Fibroblast of the aortic adventitia (primary cell): ENCODE results near the gene TRIM56. TPM values are rescaled to one million over a fixed set of nuclear protein-coding genes. Genes with fewer than 3 reads are reported as not detected.
"Not testable (repeated sequence)": the region's sequence is repeated elsewhere in the genome, so short reads cannot be mapped to it uniquely, and the experiment has no call there.

ENCODE experiments used
- DNase-seq: peaks from one replicate; pipeline ENCODE4 v3.0.0-alpha.2; 2010; ENCODE audit warnings: low read depth
- H3K4me3 ChIP-seq: 2 replicates; pipeline ENCODE4 v1.5.1; 2011; ENCODE audit warnings: low read depth, mild to moderate bottlenecking, control low read depth, low read length, moderate library complexity
- total RNA-seq: library from RNA; depleted of rRNA; stranded (reverse); fragments of >200 nt; gene quantifications from 2 replicates; pipeline ENCODE4 v1.2.3, GENCODE V29; 2012; ENCODE audit warnings: low replicate concordance
- TF ChIP-seq, protein P1 (sequence below): IDR thresholded peaks from 2 replicates; pipeline ENCODE4 v1.5.1; 2011; ENCODE audit warnings: mild to moderate bottlenecking, low read length, control low read depth, inconsistent platforms; ENCODE audit not compliant: insufficient read depth

Gene TRIM56, protein sequence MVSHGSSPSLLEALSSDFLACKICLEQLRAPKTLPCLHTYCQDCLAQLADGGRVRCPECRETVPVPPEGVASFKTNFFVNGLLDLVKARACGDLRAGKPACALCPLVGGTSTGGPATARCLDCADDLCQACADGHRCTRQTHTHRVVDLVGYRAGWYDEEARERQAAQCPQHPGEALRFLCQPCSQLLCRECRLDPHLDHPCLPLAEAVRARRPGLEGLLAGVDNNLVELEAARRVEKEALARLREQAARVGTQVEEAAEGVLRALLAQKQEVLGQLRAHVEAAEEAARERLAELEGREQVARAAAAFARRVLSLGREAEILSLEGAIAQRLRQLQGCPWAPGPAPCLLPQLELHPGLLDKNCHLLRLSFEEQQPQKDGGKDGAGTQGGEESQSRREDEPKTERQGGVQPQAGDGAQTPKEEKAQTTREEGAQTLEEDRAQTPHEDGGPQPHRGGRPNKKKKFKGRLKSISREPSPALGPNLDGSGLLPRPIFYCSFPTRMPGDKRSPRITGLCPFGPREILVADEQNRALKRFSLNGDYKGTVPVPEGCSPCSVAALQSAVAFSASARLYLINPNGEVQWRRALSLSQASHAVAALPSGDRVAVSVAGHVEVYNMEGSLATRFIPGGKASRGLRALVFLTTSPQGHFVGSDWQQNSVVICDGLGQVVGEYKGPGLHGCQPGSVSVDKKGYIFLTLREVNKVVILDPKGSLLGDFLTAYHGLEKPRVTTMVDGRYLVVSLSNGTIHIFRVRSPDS
- total RNA-seq, result 10.0 and 17.2 TPM in 2 replicates

DNA sequence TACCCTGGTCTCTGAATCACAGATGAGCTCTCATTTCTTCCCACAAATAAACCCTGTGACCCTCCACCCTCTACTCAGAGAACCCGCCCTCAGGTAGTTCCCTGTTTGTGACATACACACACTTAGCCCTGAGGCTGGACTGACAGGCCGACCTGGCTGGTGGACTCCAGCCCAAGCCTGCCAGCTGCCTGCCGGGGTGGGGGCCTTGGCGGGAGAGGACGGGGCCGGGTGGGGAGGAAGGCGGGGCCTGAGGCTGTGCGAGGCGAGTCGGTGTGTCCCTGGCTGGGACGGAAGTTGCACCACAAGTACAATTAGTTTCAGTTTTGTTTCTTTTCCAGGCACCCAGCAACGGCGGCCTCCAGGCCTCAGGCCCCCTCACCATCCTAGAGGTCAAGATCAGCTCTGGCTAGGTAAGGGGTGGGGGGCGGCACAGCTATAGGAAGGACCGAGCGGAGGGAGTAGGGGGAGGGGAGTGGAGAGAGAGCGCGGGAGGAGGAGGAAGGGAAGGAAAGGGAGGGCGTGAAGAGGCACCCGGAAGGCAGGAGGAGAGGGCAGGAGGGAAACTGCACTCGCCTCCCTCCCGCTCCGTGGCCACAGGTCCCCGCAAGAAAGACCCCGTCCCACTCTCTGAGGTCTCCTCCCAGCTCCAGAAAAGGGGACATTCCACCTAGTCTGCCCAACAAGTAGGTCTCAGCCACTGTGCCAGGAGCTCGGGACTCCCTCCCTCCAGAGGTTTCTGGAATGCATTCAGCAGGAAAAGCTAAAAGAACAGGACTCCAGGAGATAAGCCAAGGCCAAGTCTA, at the start of gene TRIM56:
TSS of gene TRIM56 (plus strand) at position 320 of the 803 bp plus-strand sequence. CDS start 1,832 bp downstream, outside the sequence.
- TF ChIP-seq, protein P1, sequence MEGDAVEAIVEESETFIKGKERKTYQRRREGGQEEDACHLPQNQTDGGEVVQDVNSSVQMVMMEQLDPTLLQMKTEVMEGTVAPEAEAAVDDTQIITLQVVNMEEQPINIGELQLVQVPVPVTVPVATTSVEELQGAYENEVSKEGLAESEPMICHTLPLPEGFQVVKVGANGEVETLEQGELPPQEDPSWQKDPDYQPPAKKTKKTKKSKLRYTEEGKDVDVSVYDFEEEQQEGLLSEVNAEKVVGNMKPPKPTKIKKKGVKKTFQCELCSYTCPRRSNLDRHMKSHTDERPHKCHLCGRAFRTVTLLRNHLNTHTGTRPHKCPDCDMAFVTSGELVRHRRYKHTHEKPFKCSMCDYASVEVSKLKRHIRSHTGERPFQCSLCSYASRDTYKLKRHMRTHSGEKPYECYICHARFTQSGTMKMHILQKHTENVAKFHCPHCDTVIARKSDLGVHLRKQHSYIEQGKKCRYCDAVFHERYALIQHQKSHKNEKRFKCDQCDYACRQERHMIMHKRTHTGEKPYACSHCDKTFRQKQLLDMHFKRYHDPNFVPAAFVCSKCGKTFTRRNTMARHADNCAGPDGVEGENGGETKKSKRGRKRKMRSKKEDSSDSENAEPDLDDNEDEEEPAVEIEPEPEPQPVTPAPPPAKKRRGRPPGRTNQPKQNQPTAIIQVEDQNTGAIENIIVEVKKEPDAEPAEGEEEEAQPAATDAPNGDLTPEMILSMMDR, result no peak
- DNase-seq, result peak; percentile 88
- peak within 1 kb of the TSS; percentile 90 for H3K4me3 ChIP-seq

DNA sequence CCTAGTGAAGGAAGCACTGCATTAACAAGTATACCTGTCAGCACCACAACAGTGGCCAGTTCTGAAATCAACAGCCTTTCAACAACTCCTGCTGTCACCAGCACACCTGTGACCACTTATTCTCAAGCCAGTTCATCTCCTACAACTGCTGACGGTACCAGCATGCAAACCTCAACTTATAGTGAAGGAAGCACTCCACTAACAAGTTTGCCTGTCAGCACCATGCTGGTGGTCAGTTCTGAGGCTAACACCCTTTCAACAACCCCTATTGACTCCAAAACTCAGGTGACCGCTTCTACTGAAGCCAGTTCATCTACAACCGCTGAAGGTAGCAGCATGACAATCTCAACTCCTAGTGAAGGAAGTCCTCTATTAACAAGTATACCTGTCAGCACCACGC, 49.3 kb upstream of the TRIM56 start:
- no peak for DNase-seq
- H3K4me3 ChIP-seq, result no peak overlapping the region
- TF ChIP-seq, protein P1, result no peak

DNA sequence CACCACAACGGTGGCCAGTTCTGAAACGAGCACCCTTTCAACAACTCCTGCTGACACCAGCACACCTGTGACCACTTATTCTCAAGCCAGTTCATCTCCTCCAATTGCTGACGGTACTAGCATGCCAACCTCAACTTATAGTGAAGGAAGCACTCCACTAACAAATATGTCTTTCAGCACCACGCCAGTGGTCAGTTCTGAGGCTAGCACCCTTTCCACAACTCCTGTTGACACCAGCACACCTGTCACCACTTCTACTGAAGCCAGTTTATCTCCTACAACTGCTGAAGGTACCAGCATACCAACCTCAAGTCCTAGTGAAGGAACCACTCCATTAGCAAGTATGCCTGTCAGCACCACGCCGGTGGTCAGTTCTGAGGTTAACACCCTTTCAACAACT, 44.0 kb upstream of the TRIM56 start:
- DNase-seq, H3K4me3 ChIP-seq: not testable (repeated sequence)

DNA sequence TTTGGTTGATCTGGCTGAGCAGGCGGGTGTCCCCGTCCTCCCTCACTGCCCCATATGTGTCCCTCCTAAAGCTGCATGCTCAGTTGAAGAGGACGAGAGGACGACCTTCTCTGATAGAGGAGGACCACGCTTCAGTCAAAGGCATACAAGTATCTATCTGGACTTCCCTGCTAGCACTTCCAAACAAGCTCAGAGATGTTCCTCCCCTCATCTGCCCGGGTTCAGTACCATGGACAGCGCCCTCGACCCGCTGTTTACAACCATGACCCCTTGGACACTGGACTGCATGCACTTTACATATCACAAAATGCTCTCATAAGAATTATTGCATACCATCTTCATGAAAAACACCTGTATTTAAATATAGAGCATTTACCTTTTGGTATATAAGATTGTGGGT, 26.9 kb upstream of the TRIM56 start:
- peak; percentile 67 for DNase-seq
- TF ChIP-seq, protein P1, result no peak

DNA sequence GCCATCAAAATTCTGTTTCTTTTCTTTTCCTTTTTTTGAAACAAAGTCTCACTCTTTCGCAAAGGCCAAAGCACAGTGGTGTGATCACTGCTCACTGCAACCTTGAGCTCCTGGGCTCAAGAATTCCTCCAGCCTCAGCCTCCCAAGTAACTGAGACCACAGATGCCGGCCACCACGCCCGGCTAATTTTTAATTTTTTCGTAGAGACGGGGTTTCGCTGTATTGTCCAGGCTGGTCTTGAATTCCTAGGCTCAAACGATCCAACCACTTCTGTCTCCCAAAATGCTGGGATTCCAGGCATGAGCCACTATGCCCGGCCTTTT, 25.7 kb upstream of the TRIM56 start:
- no peak overlapping the region for H3K4me3 ChIP-seq
- TF ChIP-seq, protein P1, result no peak
- no peak for DNase-seq

More for the DNA sequence above, 26.9 kb upstream of the TRIM56 start:
- no peak overlapping the region for H3K4me3 ChIP-seq

DNA sequence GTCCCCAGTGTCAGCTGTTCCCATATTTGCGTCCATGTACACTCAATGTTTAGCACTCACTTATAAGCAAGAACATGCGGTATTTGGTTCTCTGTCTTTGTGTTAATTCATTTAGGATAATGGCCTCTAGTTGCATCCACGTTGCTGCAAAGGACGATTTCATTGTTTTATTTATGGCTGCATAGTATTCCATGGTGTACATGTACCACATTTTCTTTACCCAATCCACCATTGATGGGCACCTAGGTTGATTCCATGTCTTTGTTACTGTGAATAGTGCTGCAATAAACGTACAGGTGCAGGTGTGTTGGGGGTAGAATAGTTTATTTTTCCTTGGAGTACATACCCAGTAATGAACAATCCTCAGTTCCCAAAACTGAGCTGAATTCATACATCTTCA, 24.3 kb upstream of the TRIM56 start:
- no peak overlapping the region for H3K4me3 ChIP-seq
- TF ChIP-seq, protein P1, result no peak
- DNase-seq, result no peak

DNA sequence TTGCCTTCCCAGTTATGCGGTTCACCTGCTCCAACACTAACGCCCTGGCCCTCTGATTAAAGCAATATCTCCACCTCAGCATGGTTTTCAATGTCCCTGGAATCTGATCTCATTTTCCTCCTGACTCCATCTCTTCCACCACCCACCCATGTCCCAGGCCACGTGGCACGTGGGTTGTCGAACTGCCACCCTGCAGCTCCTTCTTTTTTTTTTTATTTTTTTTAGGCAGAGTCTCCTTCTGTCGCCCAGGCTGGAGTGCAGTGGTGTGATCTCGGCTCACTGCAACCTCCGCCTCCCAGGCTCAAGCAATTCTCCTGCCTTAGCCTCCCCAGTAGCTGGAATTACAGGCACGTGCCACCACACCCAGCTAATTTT, 21.1 kb upstream of the TRIM56 start:
- DNase-seq, H3K4me3 ChIP-seq: not testable (repeated sequence)

DNA sequence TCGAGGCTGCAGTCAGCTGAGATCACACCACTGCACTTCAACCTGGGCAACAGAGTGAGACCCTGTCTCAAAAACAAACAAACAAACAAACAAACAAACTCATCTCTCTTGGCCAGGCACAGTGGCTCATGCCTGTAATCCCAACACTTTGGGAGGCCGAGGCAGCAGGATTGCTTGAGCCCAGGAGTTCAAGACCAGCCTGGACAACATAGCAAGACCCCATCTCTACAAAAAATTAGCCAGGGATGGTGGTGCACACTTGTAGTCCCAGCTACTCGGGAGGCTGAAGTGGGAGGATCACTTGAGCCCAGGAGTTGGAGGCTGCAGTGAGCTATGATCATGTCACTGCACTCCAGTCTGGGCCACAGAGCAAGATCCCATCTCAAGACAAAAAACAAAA, 20.1 kb upstream of the TRIM56 start:
- not testable (repeated sequence) for H3K4me3 ChIP-seq, DNase-seq
